Gastroesophageal sphincter (tissue), 4 donors: ENCODE results near the gene ATP2C2. TPM values are rescaled to one million over a fixed set of nuclear protein-coding genes. Genes with fewer than 3 reads are reported as not detected.
A peak's percentile ranks its signal among the peaks of the same experiment; 100 is the strongest.

Experiments used
- ATAC-seq: fragments of 150-250 bp; one replicate; pipeline ENCODE4 v1.9.1; 2016; ENCODE audit warnings: mild to moderate bottlenecking, moderate library complexity
- H3K27ac ChIP-seq, 4 donors: fragments of 200-600 bp; sonication (generic) in 3 of 4; 1 replicate in 3 of 4; 2 replicates in 1 of 4; pipeline ENCODE4 v1.5.1; 2016 to 2019
- H3K27me3 ChIP-seq: fragments of 200-600 bp; sonication (generic); one replicate; pipeline ENCODE4 v1.5.1; 2019
- H3K36me3 ChIP-seq, 2 donors: fragments of 200-600 bp; sonication (generic); one replicate each; pipeline ENCODE4 v1.5.1; 2019; ENCODE audit warnings: control low read depth in 1 of 2
- H3K4me1 ChIP-seq, 3 donors: fragments of 200-600 bp; sonication (generic); 1 replicate in 2 of 3; 2 replicates in 1 of 3; pipeline ENCODE4 v1.5.1; 2016 to 2019; ENCODE audit warnings: control low read depth in 2 of 3
- H3K4me3 ChIP-seq, 2 donors: fragments of 200-600 bp; sonication (generic); one replicate each; pipeline ENCODE4 v1.5.1; 2019; ENCODE audit warnings: mild to moderate bottlenecking in 1 of 2, moderate library complexity in 1 of 2
- H3K9me3 ChIP-seq, 3 donors: fragments of 200-600 bp; sonication (generic); one replicate each; pipeline ENCODE4 v1.5.1; 2017 to 2019; ENCODE audit warnings: control low read depth in 2 of 3
- EP300 ChIP-seq: sonication (generic); formaldehyde crosslinking; IDR thresholded peaks from one replicate; pipeline ENCODE4 v1.6.1; 2017; ENCODE audit warnings: antibody characterized with exemption, mild to moderate bottlenecking
- POLR2A ChIP-seq, 2 donors: fragments of 450-650 bp; IDR thresholded peaks; one replicate each; pipeline ENCODE4 v1.6.1; 2017; ENCODE audit warnings: antibody characterized with exemption in 2 of 2, mild to moderate bottlenecking in 2 of 2, moderate library complexity in 1 of 2
- POLR2AphosphoS5 ChIP-seq: sonication (generic); formaldehyde crosslinking; IDR thresholded peaks from one replicate; pipeline ENCODE4 v1.6.1; 2017; ENCODE audit warnings: antibody characterized with exemption
- WGBS, 2 donors: methylation state at CpG; one replicate each; pipeline ENCODE4 v1.1.5; 2018; ENCODE audit warnings: low coverage in 1 of 2; 5-methylcytosine and 5-hydroxymethylcytosine counted together
- total RNA-seq, 4 donors: library from RNA; depleted of rRNA; stranded (reverse); fragments of >200 nt; gene quantifications; one replicate each; pipeline ENCODE4 v1.1.0, GENCODE V29; 2016
- TF ChIP-seq, protein P1 (sequence below), 4 experiments: fragments of 200-600 bp in 2 of 4; fragments of 450-650 bp in 2 of 4; sonication (generic) in 1 of 4; IDR thresholded peaks; one replicate each; pipeline ENCODE4 v1.5.1; 2017 to 2019; ENCODE audit warnings: antibody characterized with exemption in 4 of 4, mild to moderate bottlenecking in 2 of 4, moderate library complexity in 2 of 4

Gene ATP2C2
- total RNA-seq, 4 donors from 2014 or later = 0.13 to 1.3 (median 0.31) TPM; not detected in 1

DNA sequence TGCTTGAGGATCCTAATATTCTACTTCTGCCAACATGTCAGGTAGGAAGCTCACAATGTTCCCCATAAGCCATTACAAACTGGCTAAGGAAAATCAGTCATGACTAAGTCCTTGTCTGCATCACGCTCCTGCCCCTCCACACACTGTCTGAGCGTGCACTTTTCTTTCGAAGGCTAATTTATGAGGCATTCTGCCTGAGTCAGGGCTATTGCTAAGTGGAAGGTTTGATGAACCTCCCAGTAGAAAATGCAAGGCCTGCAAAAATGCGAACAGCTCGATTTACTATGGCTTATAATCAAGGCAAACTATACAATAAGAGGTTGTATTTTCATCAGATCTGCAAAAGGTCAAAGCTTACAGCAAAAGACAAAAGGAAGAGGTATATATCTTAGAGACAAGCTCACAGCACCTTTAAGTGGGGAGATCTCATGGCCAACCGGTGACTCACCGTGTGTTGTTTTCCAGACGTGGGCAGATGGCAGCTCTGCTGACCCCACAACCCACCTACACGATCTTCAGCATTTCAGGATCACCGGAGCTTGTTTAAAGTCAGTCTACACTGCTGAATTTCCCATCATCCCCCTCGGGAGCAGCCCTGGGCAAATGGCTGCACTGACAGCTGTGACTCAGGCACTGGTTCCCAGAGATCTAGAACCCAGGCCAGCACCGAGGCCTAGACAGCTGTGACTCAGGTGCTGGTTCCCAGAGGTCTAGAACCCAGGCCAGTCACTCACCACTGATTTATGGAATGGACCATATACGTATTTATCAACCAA, 110.0 kb downstream of the ATP2C2 start:
- Histone ChIP-seq H3K4me3 (no peak overlapping the region), H3K4me1 (no peaks in the 10 kb centered on the region), H3K27ac (no peak overlapping the region), H3K9me3 (no peaks in the 10 kb centered on the region), H3K27me3 (no peaks in the 10 kb centered on the region), H3K36me3 (peaks cover 0 to 65% of the 10 kb centered on the region in 2 donors)
- WGBS, 2 donors = 64 to 80% methylated on average over 3 to 9 of the region's 13 CpGs
- no peak for ATAC-seq
- TF ChIP-seq, protein P1, sequence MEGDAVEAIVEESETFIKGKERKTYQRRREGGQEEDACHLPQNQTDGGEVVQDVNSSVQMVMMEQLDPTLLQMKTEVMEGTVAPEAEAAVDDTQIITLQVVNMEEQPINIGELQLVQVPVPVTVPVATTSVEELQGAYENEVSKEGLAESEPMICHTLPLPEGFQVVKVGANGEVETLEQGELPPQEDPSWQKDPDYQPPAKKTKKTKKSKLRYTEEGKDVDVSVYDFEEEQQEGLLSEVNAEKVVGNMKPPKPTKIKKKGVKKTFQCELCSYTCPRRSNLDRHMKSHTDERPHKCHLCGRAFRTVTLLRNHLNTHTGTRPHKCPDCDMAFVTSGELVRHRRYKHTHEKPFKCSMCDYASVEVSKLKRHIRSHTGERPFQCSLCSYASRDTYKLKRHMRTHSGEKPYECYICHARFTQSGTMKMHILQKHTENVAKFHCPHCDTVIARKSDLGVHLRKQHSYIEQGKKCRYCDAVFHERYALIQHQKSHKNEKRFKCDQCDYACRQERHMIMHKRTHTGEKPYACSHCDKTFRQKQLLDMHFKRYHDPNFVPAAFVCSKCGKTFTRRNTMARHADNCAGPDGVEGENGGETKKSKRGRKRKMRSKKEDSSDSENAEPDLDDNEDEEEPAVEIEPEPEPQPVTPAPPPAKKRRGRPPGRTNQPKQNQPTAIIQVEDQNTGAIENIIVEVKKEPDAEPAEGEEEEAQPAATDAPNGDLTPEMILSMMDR (IDR thresholded peaks at IDR 0.05) = no peak
- TF ChIP-seq POLR2AphosphoS5 (no peak), POLR2A (IDR thresholded peaks at IDR 0.05) (no peak), EP300 (no peak)

DNA sequence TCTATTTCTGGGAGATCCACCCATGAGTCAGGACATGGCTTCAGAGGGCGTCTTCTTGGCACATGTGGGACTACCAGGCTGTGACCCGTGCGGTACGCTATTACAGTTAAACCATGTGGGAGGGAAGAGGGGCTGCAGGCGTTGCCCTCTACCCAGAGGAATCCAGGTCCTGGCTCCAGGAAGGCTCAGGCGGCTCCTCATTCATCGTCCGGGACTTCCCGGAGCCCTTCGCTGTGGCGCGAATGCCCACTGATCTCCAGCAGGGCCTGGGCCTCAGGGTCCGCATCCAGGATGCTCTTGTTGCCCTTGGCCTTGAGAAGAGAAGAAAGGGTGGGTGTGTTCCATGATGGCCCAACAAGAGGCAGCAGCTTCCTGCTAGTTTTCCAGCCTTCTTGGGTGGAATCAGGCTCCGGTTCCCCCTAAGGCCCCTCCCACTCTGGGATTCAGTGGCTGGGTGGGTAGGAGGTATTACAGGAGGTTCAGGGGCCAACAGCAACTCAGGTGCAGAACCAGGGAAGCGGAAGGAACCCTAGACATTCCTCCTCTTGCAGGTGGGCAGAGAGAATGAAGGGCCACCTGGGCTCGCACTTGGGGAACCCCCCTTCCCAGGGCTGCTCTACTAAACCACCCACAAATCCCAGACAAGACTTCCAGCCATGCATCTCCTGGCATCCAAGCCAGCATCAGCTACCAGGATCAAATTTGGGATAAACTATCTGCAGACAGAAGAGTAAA, 111.5 kb downstream of the ATP2C2 start:
- H3K27me3 ChIP-seq = no peaks in the 10 kb centered on the region
- H3K9me3 ChIP-seq = no peaks in the 10 kb centered on the region
- TF ChIP-seq, protein P1 (IDR thresholded peaks at IDR 0.05) = no peak
- H3K27ac ChIP-seq = no peak overlapping the region
- ATAC-seq = no peak
- 96% methylated on average over 12 of the region's 16 CpGs; no CpG with 5 or more reads in 1 of the 2 donors for WGBS, 2 donors
- no peak overlapping the region for H3K4me3 ChIP-seq
- H3K4me1 ChIP-seq = peaks cover 0 to 2% (median 0%) of the 10 kb centered on the region in 3 donors
- H3K36me3 ChIP-seq = peaks cover 0 to 75% of the 10 kb centered on the region in 2 donors

GRCh38 chr16:84481051-84481735, 112.9 kb downstream of the ATP2C2 start:
- ATAC-seq = no peak
- Histone ChIP-seq H3K9me3 (no peaks in the 10 kb centered on the region), H3K27ac (no peak overlapping the region), H3K4me3 (no peak overlapping the region), H3K4me1 (peaks cover 0 to 4% (median 0%) of the 10 kb centered on the region in 3 donors), H3K36me3 (peaks cover 0 to 79% of the 10 kb centered on the region in 2 donors), H3K27me3 (no peaks in the 10 kb centered on the region)
- WGBS, 2 donors = 85 to 91% methylated on average over 5 to 8 of the region's 26 CpGs
- TF ChIP-seq POLR2AphosphoS5 = no peak
- TF ChIP-seq, protein P1 (IDR thresholded peaks at IDR 0.05) = no peak
- no peak for TF ChIP-seq POLR2A (IDR thresholded peaks at IDR 0.05)
- no peak for TF ChIP-seq EP300

DNA sequence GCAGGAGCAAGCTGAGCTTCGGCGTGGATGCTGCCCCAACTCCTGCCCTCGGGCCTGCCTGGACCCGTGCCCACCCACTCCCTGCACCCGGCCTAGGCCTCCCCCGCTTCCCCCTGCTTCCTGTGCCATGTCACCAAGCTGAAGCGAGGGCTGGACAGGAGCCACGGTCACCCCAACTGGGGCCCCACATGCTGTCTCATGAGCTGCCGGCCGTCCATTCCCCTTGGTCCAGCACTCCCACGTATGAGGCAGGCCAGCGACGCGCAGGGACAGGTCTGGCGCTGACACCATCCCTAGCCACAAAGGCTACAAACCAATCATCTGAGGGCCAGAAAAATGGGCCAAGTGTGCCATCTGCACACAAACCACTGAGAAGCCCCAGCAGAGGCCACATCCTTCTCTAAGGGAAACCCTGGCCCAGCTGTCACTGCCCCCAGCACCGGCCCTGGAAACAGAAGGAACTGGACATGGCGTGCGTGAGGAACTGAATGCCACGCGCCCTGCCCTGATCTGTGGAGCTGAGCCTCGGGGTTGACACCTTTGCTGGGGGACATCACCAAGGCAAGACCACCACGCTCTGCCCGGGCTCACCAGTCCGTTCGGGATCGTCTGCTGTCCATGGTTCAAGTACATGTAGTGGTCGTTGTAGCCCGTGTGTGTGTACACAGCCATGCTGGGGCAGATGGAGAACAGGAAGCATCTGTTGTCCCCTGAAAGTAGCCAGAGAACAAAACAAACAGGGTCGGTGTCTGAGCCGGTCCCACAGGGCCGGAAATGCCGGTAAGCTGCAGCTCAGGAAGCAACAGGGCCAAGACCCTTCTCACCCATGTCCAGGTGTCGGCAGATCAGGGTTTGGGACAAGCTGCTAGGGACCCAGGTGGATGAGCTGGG, 113.9 kb downstream of the ATP2C2 start:
- Histone ChIP-seq H3K27me3 (no peaks in the 10 kb centered on the region), H3K4me3 (no peak overlapping the region), H3K27ac (no peak overlapping the region), H3K4me1 (peaks cover 0 to 4% (median 0%) of the 10 kb centered on the region in 3 donors), H3K9me3 (no peaks in the 10 kb centered on the region), H3K36me3 (peaks cover 0 to 90% of the 10 kb centered on the region in 2 donors)
- TF ChIP-seq POLR2A (IDR thresholded peaks at IDR 0.05) (no peak), POLR2AphosphoS5 (no peak), EP300 (no peak)
- TF ChIP-seq, protein P1 (IDR thresholded peaks at IDR 0.05) = no peak
- WGBS, 2 donors = 79 to 86% methylated on average over 4 to 7 of the region's 33 CpGs
- ATAC-seq = peak; percentile 39
